HCT116 (cell line): ENCODE data around the gene CTSV. TPM values are rescaled to one million over a fixed set of nuclear protein-coding genes. Genes with fewer than 3 reads are reported as not detected.
"Not testable (repeated sequence)": the region's sequence is repeated elsewhere in the genome, so short reads cannot be mapped to it uniquely, and the experiment has no call there.

Experiments
- ATAC-seq: fragments of 200-7000 bp; cut with Tn5 transposase; 2 replicates; pipeline ENCODE4 v1.9.1; 2020; ENCODE audit warnings: mild to moderate bottlenecking, moderate library complexity
- BruUV-seq: library from RNA; stranded (reverse); fragments of 400-500 nt; replicated peaks from 2 replicates; lab custom pipeline; 2021; lab: Mats Ljungman, UMichigan
- CTCF ChIA-PET: fragments of 300-600 bp; sonication (Branson Sonifier 250); formaldehyde crosslinking; loops from one replicate; lab custom pipeline; 2021; ENCODE audit warnings: antibody characterized with exemption; lab: Charles Lee
- POLR2A ChIA-PET: fragments of 300-600, 350-600 bp; sonication (Branson Sonifier 250); formaldehyde crosslinking; loops from one replicate; lab custom pipeline; 2021; ENCODE audit warnings: antibody characterized with exemption; lab: Charles Lee
- RAD21 ChIA-PET, 2 experiments: fragments of 300-600 bp; sonication (Branson Sonifier 250); formaldehyde crosslinking; loops; one replicate each; lab custom pipeline; 2023; ENCODE audit warnings: low total read pairs in 2 of 2; ENCODE audit not compliant: uncharacterized antibody in 2 of 2, unreplicated experiment in 2 of 2, low non-redundant PET in 1 of 2; lab: Charles Lee
- DNase-seq: peaks from one replicate; pipeline ENCODE4 v3.0.0-alpha.2; 2010; ENCODE audit warnings: low read depth, low spot score
- H2AFZ ChIP-seq: fragments of 200-600 bp; shearing (Covaris generic), sonication (generic); 2 replicates; pipeline ENCODE4 v1.6.1; 2017; ENCODE audit warnings: low read depth, mixed run types, mixed read lengths, antibody characterized with exemption, low read length; ENCODE audit not compliant: poor library complexity, severe bottlenecking
- H3K27ac ChIP-seq: 2 replicates; pipeline ENCODE4 v1.5.1; 2012; ENCODE audit warnings: low read depth, low read length
- H3K27me3 ChIP-seq: fragments of 200-600 bp; sonication (generic); 2 replicates; pipeline ENCODE4 v1.6.1; 2016; ENCODE audit warnings: mixed run types, low read length, mixed read lengths; ENCODE audit not compliant: insufficient read depth
- H3K36me3 ChIP-seq, 2 experiments: fragments of 200-500 bp in 1 of 2; fragments of 200-600 bp in 1 of 2; sonication (Bioruptor generic) in 1 of 2; sonication (generic) in 1 of 2; 2 replicates each; pipeline versions ENCODE4 v1.5.1 to v1.6.1; 2014 to 2016; ENCODE audit warnings: low read length in 2 of 2, inconsistent platforms in 1 of 2, mixed read lengths in 1 of 2, mixed run types in 1 of 2; ENCODE audit not compliant: insufficient read depth in 2 of 2, control insufficient read depth in 1 of 2
- H3K4me1 ChIP-seq, 2 experiments: fragments of 200-600 bp in 1 of 2; sonication (generic) in 1 of 2; 2 replicates each; pipeline versions ENCODE4 v1.5.1 to v1.6.1; 2012 to 2017; ENCODE audit warnings: low read length in 2 of 2, inconsistent platforms in 1 of 2, mild to moderate bottlenecking in 1 of 2, mixed read lengths in 1 of 2, mixed run types in 1 of 2, moderate library complexity in 1 of 2; ENCODE audit not compliant: insufficient read depth in 2 of 2, control insufficient read depth in 1 of 2
- H3K4me2 ChIP-seq: fragments of 200-600 bp; sonication (generic); 2 replicates; pipeline ENCODE4 v1.6.1; 2017; ENCODE audit warnings: mixed run types, low read length, mixed read lengths
- H3K4me3 ChIP-seq, 2 experiments: fragments of 200-600 bp in 1 of 2; sonication (generic) in 1 of 2; replicated peaks in 1 of 2; 2 replicates each; pipeline ENCODE4 v1.5.1; 2011 to 2016; ENCODE audit warnings: low read length in 2 of 2, control low read depth in 1 of 2, low read depth in 1 of 2, mild to moderate bottlenecking in 1 of 2, mixed read lengths in 1 of 2, mixed run types in 1 of 2
- H3K79me2 ChIP-seq: fragments of 200-600 bp; sonication (generic); 2 replicates; pipeline ENCODE4 v1.6.1; 2017; ENCODE audit warnings: mild to moderate bottlenecking, mixed run types, low read length, moderate library complexity, mixed read lengths; ENCODE audit not compliant: insufficient read depth
- H3K9ac ChIP-seq: fragments of 200-600 bp; sonication (generic); 2 replicates; pipeline ENCODE4 v1.6.1; 2016; ENCODE audit warnings: low read length, mixed read lengths
- H3K9me2 ChIP-seq: fragments of 200-600 bp; sonication (generic), shearing (Covaris generic); 2 replicates; pipeline ENCODE4 v1.6.1; 2017; ENCODE audit warnings: mixed run types, mild to moderate bottlenecking, moderate library complexity; ENCODE audit not compliant: insufficient read depth
- H3K9me3 ChIP-seq, 2 experiments: fragments of 200-500 bp in 1 of 2; fragments of 200-600 bp in 1 of 2; sonication (Bioruptor generic) in 1 of 2; sonication (generic) in 1 of 2; 2 replicates each; pipeline ENCODE4 v1.6.1; 2014 to 2017; ENCODE audit warnings: low read length in 2 of 2, mixed read lengths in 2 of 2, inconsistent platforms in 1 of 2, low read depth in 1 of 2, mild to moderate bottlenecking in 1 of 2, mixed run types in 1 of 2, moderate library complexity in 1 of 2; ENCODE audit not compliant: control insufficient read depth in 1 of 2, insufficient read depth in 1 of 2
- H4K20me1 ChIP-seq: fragments of 200-600 bp; sonication (generic), shearing (Covaris generic); 2 replicates; pipeline ENCODE4 v1.6.1; 2017; ENCODE audit warnings: mixed run types, mild to moderate bottlenecking, moderate library complexity; ENCODE audit not compliant: insufficient read depth
- MAX ChIP-seq: IDR thresholded peaks from 2 replicates; pipeline ENCODE4 v1.6.1; 2012
- POLR2A ChIP-seq: IDR thresholded peaks from 2 replicates; pipeline ENCODE4 v1.7.0; 2011; ENCODE audit warnings: borderline replicate concordance; ENCODE audit not compliant: insufficient read depth, insufficient read length; ENCODE audit errors: extremely low read depth
- POLR2AphosphoS5 ChIP-seq: IDR thresholded peaks from 2 replicates; pipeline ENCODE4 v1.6.1; 2011; ENCODE audit warnings: mild to moderate bottlenecking, low read depth, low read length, moderate library complexity
- SIN3A ChIP-seq: IDR thresholded peaks from 2 replicates; pipeline ENCODE4 v1.6.1; 2012; ENCODE audit warnings: low read depth
- SP1 ChIP-seq: IDR thresholded peaks from 2 replicates; pipeline ENCODE4 v1.6.1; 2012; ENCODE audit warnings: low read depth
- SRF ChIP-seq: IDR thresholded peaks from 2 replicates; pipeline ENCODE4 v1.6.1; 2012; ENCODE audit warnings: low read depth
- ZFX ChIP-seq: fragments of 450-650 bp; IDR thresholded peaks from 2 replicates; pipeline ENCODE4 v1.6.1; 2017
- intact Hi-C: fragments of 100-400 bp; cut with micrococcal nuclease; formaldehyde crosslinking; loops from 2 replicates; pipeline ENCODE4 v1.10.0; 2022
- total RNA-seq: library from RNA; stranded (reverse); gene quantifications from one replicate; pipeline ENCODE4 v1.2.1, GENCODE V29; 2021; ENCODE audit not compliant: unreplicated experiment

CTSV gene
- total RNA-seq, 1 experiment from 2014 or later = 15.5 TPM

DNA sequence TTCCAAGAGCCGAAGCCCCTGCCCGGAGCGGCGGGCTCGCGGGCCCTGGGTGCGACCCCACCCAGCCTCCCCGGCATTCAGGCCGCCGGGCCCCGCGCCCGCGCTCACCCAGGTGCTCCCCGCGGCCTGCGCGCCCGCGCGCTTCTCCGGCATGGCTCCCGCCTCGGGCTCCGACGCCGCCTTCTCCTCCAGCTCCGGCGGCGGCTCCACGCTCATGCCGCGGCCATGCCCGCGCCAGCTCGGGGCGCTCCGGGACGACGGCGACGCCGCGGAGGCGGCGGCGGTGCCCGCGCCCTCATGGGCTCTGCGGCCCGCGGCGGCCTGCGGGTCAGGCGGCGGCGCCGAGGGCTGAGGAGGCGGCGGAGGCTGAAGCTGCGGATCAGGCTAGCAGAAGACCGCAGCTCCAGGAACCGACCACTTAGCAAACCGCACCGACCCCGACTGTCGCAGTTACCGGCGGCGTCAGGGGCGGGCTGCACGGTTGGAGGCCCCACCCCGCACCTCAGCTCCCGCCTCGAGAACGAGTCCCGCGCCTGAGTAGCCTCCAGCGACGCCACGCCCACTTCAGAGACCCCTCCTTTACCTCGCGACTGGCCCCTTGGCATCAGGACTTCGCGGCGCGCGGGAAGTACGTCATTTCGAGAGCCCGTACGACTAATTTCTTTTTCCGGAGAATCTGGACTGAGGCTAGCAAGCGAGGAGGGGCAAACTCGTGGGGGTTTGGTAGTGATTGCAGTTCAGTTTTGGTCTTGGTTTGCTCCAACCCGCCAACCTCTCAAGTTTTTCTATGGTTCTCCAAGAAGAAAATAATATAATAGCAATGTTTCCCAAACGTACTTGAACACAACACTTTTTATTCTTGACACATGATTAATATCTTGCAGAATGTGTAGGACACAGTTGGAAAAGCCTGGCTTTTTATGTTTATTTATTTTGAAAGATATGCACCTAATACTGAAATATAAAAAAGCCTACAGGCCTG lies 25.5 kb downstream of the CTSV start:
- H3K9me2 ChIP-seq = not testable (repeated sequence)

GRCh38 chr9:97012617-97013016 lies 26.3 kb downstream of the CTSV start:
- H3K9me2 ChIP-seq, H2AFZ ChIP-seq, H3K27me3 ChIP-seq, H4K20me1 ChIP-seq, intact Hi-C loops, H3K4me1 ChIP-seq, POLR2A ChIA-PET, RAD21 ChIA-PET, H3K9me3 ChIP-seq, H3K27ac ChIP-seq, BruUV-seq, H3K36me3 ChIP-seq, CTCF ChIA-PET, DNase-seq: not testable (repeated sequence)
- peak overlapping the region; percentile 65 for H3K9ac ChIP-seq
- H3K4me3 ChIP-seq = peak overlapping the region; percentile 54 to 61
- H3K4me2 ChIP-seq = peak overlapping the region; percentile 69
- ATAC-seq = peak; percentile 63
- peaks cover 32% of the 10 kb centered on the region for H3K79me2 ChIP-seq

More for the DNA sequence above, 25.5 kb downstream of the CTSV start:
- H3K27me3 ChIP-seq, H3K36me3 ChIP-seq, CTCF ChIA-PET, H3K4me1 ChIP-seq, RAD21 ChIA-PET, intact Hi-C loops, H2AFZ ChIP-seq, POLR2A ChIA-PET, H4K20me1 ChIP-seq, H3K9me3 ChIP-seq: not testable (repeated sequence)
- Histone ChIP-seq H3K79me2 (peaks cover 26% of the 10 kb centered on the region), H3K9ac (peak overlapping the region; percentile 65), H3K4me2 (peak overlapping the region; percentile 81), H3K4me3 (peak overlapping the region; percentile 54 to 61), H3K27ac (peak overlapping the region; percentile 65)
- peak; percentile 51 for TF ChIP-seq MAX
- TF ChIP-seq SRF = peak; percentile 67
- TF ChIP-seq POLR2A = peak; percentile 44
- peak; percentile 72 for TF ChIP-seq ZFX
- peak; percentile 78 for TF ChIP-seq POLR2AphosphoS5
- TF ChIP-seq SIN3A = peak; percentile 59; the same call in 1 of the 2 replicates
- 0 out of 2 replicates have a peak, but pooled peaks have one; percentile 26 for TF ChIP-seq SP1
- TSS peak; percentile 100 for BruUV-seq
- ATAC-seq = peak; percentile 98
- DNase-seq = peak; percentile 31

- BruUV-seq, H2AFZ ChIP-seq, H3K9ac ChIP-seq, H3K4me3 ChIP-seq, intact Hi-C loops, H3K27me3 ChIP-seq, CTCF ChIA-PET, H4K20me1 ChIP-seq, H3K4me1 ChIP-seq, H3K9me3 ChIP-seq, H3K9me2 ChIP-seq, ATAC-seq, H3K4me2 ChIP-seq, RAD21 ChIA-PET, DNase-seq, POLR2A ChIA-PET, H3K27ac ChIP-seq, H3K36me3 ChIP-seq: not testable (repeated sequence)
- H3K79me2 ChIP-seq = peaks cover 67% of the 10 kb centered on the region
Observed at GRCh38 chr9:97002195-97002594, 36.7 kb downstream of the CTSV start.
